Heart left ventricle (tissue), 13 donors: ENCODE measurements around the gene C22orf39.

Experiments used
- CTCF ChIP-seq, 12 donors: fragments of 200-600 bp; sonication (generic) in 4 of 12; IDR thresholded peaks; one replicate each; pipeline versions ENCODE4 v1.5.0 to v1.8.0; 2018 to 2022; ENCODE audit warnings: antibody characterized with exemption in 12 of 12, mild to moderate bottlenecking in 5 of 12
- POLR2A ChIP-seq, 2 donors: fragments of 450-650 bp; IDR thresholded peaks; one replicate each; pipeline ENCODE4 v1.6.1; 2017; ENCODE audit warnings: antibody characterized with exemption in 2 of 2, mild to moderate bottlenecking in 2 of 2, moderate library complexity in 2 of 2
- donor health status: ischemic (EF 13 %, LVEDD 7.1; RV severe dilation, severe dysfunction).
- donor health status: DM: no; HTN: yes; CAD: no.
- donor health status: DM: no; HTN: no; CAD: no.
- donor health status: ischemic (EF 25% LVEDD 6.9; RV normal size, moderate dysfunction).
- donor health status: ischemic (EF 25% LVEDD 5.7; RV mildly dilated, moderate dysfunction).
- donor health status: ischemic (EF 35%, LVEDD 5.7; RV mildly dilated, moderate dysfunction).
- donor health status: nonischemic (EF 11% LVEDD 7.7; RV severe dilation, severe dysfunction).
- donor health status: DM: yes; HTN: yes; CAD: no.
- donor health status: PGD.
- donor health status: ischemic (EF 29% LVEDD 5.4; RV normal size, mild dysfunction).
- donor health status: nonischemic (EF 23%, LVEDD 6.1; RV moderate dilation, normal function).

DNA sequence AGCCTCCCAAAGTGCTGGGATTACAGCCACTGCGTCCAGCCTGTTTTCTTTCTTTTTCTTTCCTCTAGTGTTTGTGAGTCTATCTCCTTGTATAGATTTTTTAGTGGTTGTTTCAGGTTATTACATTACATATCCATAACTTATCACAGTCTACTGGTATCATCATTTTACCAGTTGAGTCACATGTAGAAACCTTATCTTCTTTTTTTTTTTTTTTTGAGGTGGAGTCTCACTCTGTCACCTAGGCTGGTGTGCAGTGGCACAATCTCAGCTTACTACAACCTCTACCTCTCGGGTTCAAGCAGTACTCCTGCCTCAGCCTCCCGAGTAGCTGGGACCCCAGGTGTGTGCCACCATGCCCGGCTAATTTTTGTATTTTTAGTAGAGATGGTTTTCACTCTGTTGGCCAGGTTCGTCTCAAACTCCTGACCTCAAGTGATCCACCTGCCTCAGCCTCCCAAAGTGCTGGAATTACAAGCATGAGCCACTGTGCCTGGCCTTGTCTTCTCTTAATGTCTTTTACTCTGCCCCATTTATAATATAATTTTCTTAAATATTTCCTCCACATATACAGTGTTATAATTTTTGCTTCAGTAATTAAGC, 43.2 kb upstream of the C22orf39 start:
- TF ChIP-seq POLR2A (IDR thresholded peaks at IDR 0.05): no peak
- TF ChIP-seq CTCF (IDR thresholded peaks at IDR 0.05): no peak
